Ectodermal cell (in vitro differentiated cells): ENCODE measurements around the gene DUSP6.

Experiments used
- H3K27ac ChIP-seq: 2 replicates; pipeline ENCODE4 v1.7.0; 2013; ENCODE audit warnings: mild to moderate bottlenecking, low read depth, low read length; ENCODE audit not compliant: insufficient read depth, poor library complexity, severe bottlenecking
- H3K27me3 ChIP-seq: 2 replicates; pipeline ENCODE4 v1.7.0; 2013; ENCODE audit warnings: mild to moderate bottlenecking, low read length; ENCODE audit not compliant: insufficient read depth, control insufficient read depth, poor library complexity, severe bottlenecking
- H3K36me3 ChIP-seq: one replicate; pipeline ENCODE4 v1.7.0; 2013; ENCODE audit warnings: low read length; ENCODE audit not compliant: control insufficient read depth, insufficient read depth
- H3K4me1 ChIP-seq: one replicate; pipeline ENCODE4 v1.7.0; 2013; ENCODE audit warnings: low read length; ENCODE audit not compliant: control insufficient read depth, insufficient read depth
- H3K4me3 ChIP-seq: 2 replicates; pipeline ENCODE4 v1.7.0; 2013; ENCODE audit warnings: low read depth, low read length, control low read depth; ENCODE audit not compliant: insufficient read depth
- H3K9me3 ChIP-seq: 2 replicates; pipeline ENCODE4 v1.7.0; 2013; ENCODE audit warnings: mild to moderate bottlenecking, low read length, moderate library complexity; ENCODE audit not compliant: control insufficient read depth
- WGBS, 2 experiments: methylation state at CpG; one replicate each; pipeline ENCODE4 v1.1.7; 2013; ENCODE audit warnings: missing lambda C conversion rate in 2 of 2; 5-methylcytosine and 5-hydroxymethylcytosine counted together

The DUSP6 gene

DNA sequence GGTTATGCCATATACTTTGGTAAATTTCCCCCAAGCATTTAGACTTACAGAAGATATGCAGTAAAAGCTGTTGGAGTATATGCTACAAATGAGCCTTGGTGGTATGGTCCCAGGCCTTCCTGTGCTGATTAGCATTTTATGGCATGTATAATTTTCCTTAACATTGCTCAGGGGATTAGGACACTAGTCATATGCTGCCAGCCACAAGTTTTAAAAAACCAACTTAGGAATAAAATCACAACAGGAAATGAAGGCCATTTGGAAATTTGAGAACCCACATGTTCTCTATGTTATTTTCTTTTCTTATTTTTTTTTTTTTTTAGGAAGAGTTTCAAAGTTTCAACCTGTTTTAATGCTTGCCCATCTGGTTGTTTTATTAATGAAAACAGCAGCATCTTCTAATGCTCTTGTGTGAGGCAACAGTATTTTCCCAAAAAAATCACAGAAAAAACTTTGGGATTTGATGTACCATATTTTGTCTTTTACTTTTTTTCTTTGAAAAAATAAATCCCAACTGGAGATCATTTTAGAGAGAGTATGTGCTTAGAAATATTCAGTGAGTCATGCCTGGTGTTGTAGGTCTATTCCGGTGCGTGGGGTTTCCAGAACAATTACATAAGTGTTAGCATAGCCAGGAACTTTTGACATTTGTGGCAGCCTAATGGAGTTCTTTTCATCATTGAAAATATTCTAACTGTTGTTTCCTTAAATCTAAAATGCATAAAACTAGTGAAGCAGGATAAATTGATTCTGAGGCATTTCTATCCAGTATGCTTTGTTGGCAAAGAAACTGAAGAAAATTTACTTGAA, 21.7 kb upstream of the DUSP6 start:
- Histone ChIP-seq H3K36me3 (no peaks in the 10 kb centered on the region), H3K27ac (no peak overlapping the region), H3K4me3 (no peak overlapping the region), H3K9me3 (no peaks in the 10 kb centered on the region), H3K4me1 (no peaks in the 10 kb centered on the region), H3K27me3 (no peaks in the 10 kb centered on the region)
- 93 to 98% methylated on average over 2 of the region's 2 CpGs for WGBS, 2 experiments

DNA sequence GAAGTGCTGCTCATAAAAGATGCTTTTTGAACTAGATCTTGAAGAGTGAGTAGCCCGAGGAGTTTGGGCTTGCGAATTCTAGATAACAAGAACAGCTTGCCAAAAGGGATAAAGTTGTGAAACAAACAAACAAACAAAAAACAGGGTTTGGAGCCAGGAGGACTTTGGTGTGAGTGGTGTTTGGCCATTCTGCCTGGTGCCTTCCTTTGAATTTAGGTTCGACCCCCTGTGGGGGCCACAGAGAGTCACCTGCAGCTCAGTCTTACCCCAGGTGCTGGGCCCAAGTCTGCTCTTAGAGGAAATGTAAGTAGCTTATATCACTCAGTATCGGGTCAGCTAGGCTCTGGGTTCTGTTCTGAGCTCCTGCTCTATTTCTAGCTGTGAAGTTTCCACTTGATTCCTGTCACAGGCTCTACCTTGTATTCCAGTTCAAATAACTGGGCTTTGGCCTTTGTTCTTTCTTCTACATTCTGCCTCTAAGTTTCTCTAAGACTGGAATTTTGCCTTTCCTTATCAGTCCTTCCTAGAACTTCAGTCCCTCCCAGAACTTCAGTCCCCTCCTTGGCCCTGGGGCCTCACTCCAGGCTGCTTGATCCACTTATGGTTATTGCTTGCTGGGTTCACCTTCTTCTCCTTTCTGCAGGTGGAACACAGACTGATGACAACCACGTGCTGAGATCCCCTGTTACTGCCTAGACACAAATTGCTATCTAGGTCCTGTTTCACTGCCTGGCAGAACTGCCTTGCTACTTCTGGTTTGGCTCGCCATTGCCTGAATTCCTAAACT, 20.5 kb upstream of the DUSP6 start:
- H3K27ac ChIP-seq, result no peak overlapping the region
- WGBS, 2 experiments, result 84% methylated on average over 6 of the region's 6 CpGs
- H3K27me3 ChIP-seq, result no peaks in the 10 kb centered on the region
- H3K36me3 ChIP-seq, result no peaks in the 10 kb centered on the region
- no peak overlapping the region for H3K4me3 ChIP-seq
- H3K4me1 ChIP-seq, result no peaks in the 10 kb centered on the region
- no peaks in the 10 kb centered on the region for H3K9me3 ChIP-seq

DNA sequence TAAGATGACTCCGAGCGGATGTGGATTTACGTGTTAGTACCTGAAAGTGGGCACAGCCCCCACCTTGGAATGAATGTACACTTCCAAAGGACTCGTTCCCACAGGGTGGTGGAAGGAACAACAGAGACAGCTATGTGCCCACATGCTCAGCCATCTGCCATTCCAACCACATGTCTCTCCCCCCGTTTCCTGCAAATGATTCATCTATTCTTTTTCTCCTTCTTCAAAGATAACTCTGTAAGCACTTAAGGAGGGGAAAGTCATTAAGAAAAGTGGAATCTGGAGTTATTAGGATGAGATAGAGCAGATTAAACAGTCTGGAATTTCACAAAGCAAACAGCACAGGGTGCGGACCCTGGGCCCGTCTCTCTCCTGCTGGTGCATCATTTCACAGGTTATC, 18.5 kb upstream of the DUSP6 start:
- H3K9me3 ChIP-seq, result no peaks in the 10 kb centered on the region
- H3K36me3 ChIP-seq, result no peaks in the 10 kb centered on the region
- H3K27ac ChIP-seq, result no peak overlapping the region
- H3K27me3 ChIP-seq, result no peaks in the 10 kb centered on the region
- no peaks in the 10 kb centered on the region for H3K4me1 ChIP-seq
- H3K4me3 ChIP-seq, result no peak overlapping the region
- 92 to 95% methylated on average over 6 to 7 of the region's 7 CpGs for WGBS, 2 experiments

DNA sequence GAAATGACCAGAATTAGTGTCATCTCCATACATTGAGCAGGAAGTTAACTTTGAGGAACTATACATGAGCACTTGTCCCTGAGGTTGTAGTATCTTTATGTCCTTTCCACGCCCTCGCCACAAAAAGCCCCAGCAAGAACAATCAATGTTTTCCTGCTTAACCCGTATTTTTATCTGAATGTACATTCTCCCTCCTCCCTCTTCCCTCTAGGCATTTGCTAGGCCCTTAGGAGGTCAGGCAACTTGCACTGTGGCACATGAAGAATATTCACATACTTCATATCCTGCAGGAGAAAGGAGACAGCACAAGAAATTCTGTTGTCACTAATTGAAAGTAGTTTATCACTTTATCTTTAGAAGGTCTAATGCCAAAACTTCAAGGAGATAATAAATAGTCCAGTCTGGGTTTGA, 18.1 kb upstream of the DUSP6 start:
- H3K4me3 ChIP-seq, result no peak overlapping the region
- no peaks in the 10 kb centered on the region for H3K9me3 ChIP-seq
- no peaks in the 10 kb centered on the region for H3K27me3 ChIP-seq
- no peaks in the 10 kb centered on the region for H3K4me1 ChIP-seq
- H3K27ac ChIP-seq, result no peak overlapping the region
- 91 to 92% methylated on average over 3 of the region's 3 CpGs for WGBS, 2 experiments
- H3K36me3 ChIP-seq, result no peaks in the 10 kb centered on the region

DNA sequence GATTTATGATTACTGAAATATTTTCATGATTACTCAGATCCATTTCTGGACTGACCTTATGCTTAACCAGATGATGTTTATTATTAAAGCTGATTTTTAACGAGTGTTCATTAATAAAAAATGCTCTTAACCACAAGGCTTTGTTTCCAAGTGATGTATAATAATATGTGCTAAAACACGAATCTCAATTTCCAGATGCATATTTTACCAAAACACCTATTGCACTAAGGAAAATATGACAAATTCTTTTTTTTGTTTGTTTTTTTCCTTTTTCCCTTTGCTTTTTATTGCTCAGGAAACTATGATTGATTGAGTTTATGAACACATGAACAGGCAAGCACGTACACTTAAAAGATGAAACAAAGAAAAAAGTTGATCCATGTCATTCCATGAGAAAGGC, 16.9 kb upstream of the DUSP6 start:
- Histone ChIP-seq H3K4me3 (no peak overlapping the region), H3K4me1 (no peaks in the 10 kb centered on the region), H3K27me3 (no peaks in the 10 kb centered on the region), H3K36me3 (no peaks in the 10 kb centered on the region), H3K9me3 (no peaks in the 10 kb centered on the region), H3K27ac (no peak overlapping the region)
- WGBS, 2 experiments, result 89 to 100% methylated on average over 1 to 3 of the region's 3 CpGs

DNA sequence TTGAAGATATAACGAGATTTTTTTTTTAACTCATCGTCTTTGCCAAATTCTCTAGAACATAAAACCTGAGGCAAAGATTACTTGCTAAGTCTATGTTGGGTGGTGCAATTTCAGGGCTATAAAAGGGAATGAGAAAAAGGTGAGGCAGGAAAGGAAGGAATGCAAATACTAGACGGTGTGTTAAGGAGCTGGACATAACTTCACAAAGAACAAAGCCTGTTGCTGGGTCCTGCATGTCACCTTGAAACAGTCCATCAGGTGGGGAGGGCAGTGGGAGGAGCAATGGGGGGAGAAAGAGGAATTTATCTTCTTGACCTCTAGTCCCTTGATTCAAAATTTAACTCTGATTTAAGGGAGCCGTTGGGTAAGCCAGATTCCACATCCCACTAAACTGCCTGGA, 16.1 kb upstream of the DUSP6 start:
- no peak overlapping the region for H3K27ac ChIP-seq

DNA sequence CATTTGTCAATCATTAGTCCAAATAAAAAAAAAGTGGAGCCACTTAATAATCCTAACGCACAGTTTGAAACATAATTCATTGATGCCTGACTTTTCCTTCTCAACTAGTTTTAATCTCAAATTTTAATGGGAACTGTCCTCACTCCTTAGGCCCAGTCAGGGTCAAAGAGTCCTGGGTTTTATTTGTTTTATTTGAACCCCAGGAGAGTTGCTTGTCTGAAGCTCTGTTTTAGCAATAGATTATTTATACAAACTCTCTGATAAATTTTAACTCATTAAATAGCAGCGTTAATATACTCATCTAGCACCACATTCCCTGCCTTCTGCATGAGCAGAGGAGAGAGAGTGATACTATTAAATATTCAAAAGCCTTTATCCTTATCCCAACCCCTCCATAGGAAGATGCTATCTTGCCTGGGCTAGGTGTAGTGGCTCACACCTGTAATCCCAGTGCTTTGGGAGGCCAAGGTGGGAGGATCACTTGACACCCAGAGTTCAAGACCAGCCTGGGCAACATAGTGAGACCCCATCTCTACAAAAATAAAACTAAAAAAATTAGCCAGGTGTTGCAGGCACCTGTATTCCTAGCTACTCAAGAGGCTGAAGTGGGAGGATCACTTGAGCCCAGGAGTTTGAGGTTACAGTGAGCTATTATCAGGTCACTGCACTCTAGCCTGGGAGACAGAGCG, 14.5 kb upstream of the DUSP6 start:
- 87 to 96% methylated on average over 3 of the region's 3 CpGs for WGBS, 2 experiments
- no peaks in the 10 kb centered on the region for H3K27me3 ChIP-seq

More for the DNA sequence above, 16.1 kb upstream of the DUSP6 start:
- H3K36me3 ChIP-seq, result no peaks in the 10 kb centered on the region
- no peaks in the 10 kb centered on the region for H3K9me3 ChIP-seq
- 89 to 92% methylated on average over 4 of the region's 4 CpGs for WGBS, 2 experiments
- no peak overlapping the region for H3K4me3 ChIP-seq
- no peaks in the 10 kb centered on the region for H3K27me3 ChIP-seq
- H3K4me1 ChIP-seq, result no peaks in the 10 kb centered on the region

DNA sequence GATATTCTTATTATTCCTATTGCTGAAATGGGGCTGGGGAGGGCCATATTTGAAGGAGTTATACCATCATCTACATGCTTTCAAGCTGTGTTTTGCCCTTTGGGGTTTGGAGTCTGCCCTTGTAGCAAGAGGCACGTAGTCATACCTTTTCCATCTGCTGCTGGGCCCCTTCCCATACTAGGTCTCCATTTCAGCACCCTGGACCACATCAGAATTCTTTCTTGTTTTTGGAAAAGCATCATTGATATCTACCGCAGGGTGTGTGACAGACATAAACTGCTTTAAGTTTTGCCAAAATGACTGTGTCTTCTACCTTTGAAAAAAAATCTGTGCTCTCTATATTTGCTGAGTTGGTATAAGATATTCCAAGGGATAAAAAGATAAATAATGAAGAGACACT, 12.3 kb upstream of the DUSP6 start:
- H3K4me1 ChIP-seq, result no peaks in the 10 kb centered on the region
- H3K9me3 ChIP-seq, result no peaks in the 10 kb centered on the region
- H3K4me3 ChIP-seq, result no peak overlapping the region
- H3K27me3 ChIP-seq, result no peaks in the 10 kb centered on the region
- H3K36me3 ChIP-seq, result no peaks in the 10 kb centered on the region
- no peak overlapping the region for H3K27ac ChIP-seq
- WGBS, 2 experiments, result 81 to 82% methylated on average over 2 of the region's 2 CpGs

More for the DNA sequence above, 14.5 kb upstream of the DUSP6 start:
- H3K9me3 ChIP-seq, result no peaks in the 10 kb centered on the region
- no peak overlapping the region for H3K4me3 ChIP-seq
- no peaks in the 10 kb centered on the region for H3K36me3 ChIP-seq
- H3K4me1 ChIP-seq, result no peaks in the 10 kb centered on the region
- no peak overlapping the region for H3K27ac ChIP-seq

DNA sequence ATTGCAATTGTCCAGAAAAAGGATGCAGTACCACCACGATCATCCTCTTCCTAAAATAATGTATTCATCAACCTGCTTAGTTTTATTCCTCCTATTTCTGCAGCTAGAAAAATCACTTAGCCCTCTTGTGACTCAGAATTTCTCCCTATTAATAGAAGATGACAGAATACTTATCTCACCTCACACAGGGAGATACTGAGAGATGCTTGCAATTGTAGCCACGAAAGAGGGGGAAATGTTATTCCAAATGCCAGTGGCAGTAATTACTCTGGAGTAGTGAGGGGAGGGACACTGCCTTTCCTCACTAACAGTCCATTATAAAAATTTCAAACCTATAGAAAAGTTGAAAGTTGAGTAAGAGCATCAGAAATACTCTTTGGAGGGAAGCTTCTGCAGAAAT, 11.8 kb upstream of the DUSP6 start:
- H3K4me1 ChIP-seq, result no peaks in the 10 kb centered on the region
- H3K9me3 ChIP-seq, result no peaks in the 10 kb centered on the region
- no peaks in the 10 kb centered on the region for H3K27me3 ChIP-seq
- H3K36me3 ChIP-seq, result no peaks in the 10 kb centered on the region
- 80 to 95% methylated on average over 1 of the region's 2 CpGs for WGBS, 2 experiments
- H3K27ac ChIP-seq, result no peak overlapping the region
- no peak overlapping the region for H3K4me3 ChIP-seq

DNA sequence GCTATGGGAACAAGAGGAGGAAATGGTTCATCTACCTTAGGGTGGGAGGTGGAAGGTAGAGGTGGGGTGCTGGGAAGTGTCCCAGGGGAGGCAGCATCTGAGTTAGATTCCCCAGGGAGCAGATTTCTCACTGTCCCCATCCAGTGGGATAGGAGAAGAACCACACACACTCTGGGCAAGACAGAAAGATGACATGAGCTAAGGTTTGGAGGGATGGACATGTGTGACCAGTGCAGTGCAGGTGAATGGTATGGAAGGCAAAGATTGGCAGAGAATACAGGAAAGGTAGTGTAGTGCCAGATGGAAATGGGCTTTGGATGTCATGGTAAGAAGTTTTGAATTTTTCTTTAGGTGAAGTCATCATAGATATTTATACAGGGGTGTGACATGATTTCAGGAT, 11.3 kb upstream of the DUSP6 start:
- no peaks in the 10 kb centered on the region for H3K27me3 ChIP-seq
- H3K36me3 ChIP-seq, result no peaks in the 10 kb centered on the region
- no peaks in the 10 kb centered on the region for H3K9me3 ChIP-seq
- H3K27ac ChIP-seq, result no peak overlapping the region
- H3K4me3 ChIP-seq, result no peak overlapping the region
- no peaks in the 10 kb centered on the region for H3K4me1 ChIP-seq
